GM06990 (cell line): ENCODE data around the gene PNPLA7.
A peak's percentile ranks its signal among the peaks of the same experiment; 100 is the strongest.

Source experiments
- DNase-seq: peaks from one replicate; pipeline ENCODE4 v3.0.0-alpha.2; 2011; ENCODE audit not compliant: insufficient read length; ENCODE audit errors: extremely low read depth
- H3K27me3 ChIP-seq: replicated peaks from 2 replicates; pipeline ENCODE4 v1.6.0; 2011; ENCODE audit warnings: low read length; ENCODE audit not compliant: control insufficient read depth, insufficient read depth
- H3K36me3 ChIP-seq: 2 replicates; pipeline ENCODE4 v1.5.1; 2011; ENCODE audit warnings: low read length; ENCODE audit not compliant: control insufficient read depth, insufficient read depth
- H3K4me3 ChIP-seq: replicated peaks from 2 replicates; pipeline ENCODE4 v1.5.1; 2011; ENCODE audit warnings: low read depth, mild to moderate bottlenecking, control low read depth, low read length
- TF ChIP-seq, protein P1 (sequence below): IDR thresholded peaks from 2 replicates; pipeline ENCODE4 v1.5.1; 2011; ENCODE audit warnings: low read length, control low read depth, mild to moderate bottlenecking, inconsistent platforms; ENCODE audit not compliant: insufficient read depth, poor library complexity, severe bottlenecking

Gene PNPLA7

DNA sequence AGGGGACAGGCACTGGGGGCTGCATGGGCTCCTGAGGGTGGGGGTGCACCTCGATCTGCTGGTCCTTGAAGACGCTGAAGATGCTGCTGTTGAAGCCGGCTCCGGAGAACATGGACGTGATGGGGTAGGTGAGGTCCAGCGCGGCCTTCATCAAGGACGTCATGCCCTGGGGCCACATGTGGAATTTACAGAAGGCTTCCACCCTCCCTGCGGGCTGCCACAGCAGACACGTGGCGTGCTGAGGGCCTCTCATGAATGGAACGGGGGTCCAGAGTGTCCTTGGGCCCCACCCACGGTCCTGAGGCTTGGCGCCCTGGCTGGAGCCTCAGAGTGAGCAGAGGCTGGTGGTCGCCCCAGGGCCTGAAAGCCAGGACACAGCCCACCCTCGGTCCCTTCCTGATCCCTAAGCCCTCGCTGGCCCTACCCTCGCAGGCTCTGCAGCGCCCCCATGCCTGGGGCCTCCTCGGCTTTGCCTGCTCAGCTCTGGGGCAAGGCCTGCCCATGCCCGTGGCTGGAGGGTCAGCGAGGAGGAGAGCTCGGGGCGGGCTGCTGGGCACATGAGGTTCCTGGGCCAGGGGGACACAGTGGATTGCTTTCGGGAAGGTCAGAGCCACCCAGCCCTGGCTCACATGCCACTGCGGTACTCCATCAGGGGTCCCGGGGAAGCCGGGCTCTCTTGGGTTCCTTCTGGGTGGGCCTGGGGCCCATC, 85.8 kb downstream of the PNPLA7 start:
- Histone ChIP-seq H3K36me3 (no peaks in the 10 kb centered on the region), H3K27me3 (no peaks in the 10 kb centered on the region), H3K4me3 (no peak overlapping the region)
- DNase-seq = no peak
- TF ChIP-seq, protein P1, sequence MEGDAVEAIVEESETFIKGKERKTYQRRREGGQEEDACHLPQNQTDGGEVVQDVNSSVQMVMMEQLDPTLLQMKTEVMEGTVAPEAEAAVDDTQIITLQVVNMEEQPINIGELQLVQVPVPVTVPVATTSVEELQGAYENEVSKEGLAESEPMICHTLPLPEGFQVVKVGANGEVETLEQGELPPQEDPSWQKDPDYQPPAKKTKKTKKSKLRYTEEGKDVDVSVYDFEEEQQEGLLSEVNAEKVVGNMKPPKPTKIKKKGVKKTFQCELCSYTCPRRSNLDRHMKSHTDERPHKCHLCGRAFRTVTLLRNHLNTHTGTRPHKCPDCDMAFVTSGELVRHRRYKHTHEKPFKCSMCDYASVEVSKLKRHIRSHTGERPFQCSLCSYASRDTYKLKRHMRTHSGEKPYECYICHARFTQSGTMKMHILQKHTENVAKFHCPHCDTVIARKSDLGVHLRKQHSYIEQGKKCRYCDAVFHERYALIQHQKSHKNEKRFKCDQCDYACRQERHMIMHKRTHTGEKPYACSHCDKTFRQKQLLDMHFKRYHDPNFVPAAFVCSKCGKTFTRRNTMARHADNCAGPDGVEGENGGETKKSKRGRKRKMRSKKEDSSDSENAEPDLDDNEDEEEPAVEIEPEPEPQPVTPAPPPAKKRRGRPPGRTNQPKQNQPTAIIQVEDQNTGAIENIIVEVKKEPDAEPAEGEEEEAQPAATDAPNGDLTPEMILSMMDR = no peak

DNA sequence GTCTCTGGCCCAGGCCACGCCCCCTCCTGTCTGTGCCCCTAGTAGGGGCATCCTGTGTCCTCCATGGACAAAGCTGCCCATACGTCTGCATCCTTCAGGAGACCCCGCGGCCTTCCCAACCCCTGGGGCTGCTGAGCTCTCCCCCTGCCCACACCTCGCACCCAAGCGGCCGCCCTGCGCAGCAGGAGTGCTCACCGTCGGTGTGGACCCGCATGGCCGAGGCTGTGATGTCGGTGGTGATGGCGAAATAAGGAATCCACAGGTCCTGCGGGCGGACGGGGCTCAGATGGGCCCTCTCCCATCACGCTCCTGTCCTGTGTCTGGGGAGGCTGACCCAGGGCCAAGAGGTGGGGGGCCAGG, 86.3 kb downstream of the PNPLA7 start:
- Histone ChIP-seq H3K4me3 (no peak overlapping the region), H3K36me3 (no peaks in the 10 kb centered on the region), H3K27me3 (no peaks in the 10 kb centered on the region)
- TF ChIP-seq, protein P1 = no peak
- no peak for DNase-seq

GRCh38 chr9:137462986-137463930, 86.9 kb downstream of the PNPLA7 start:
- TF ChIP-seq, protein P1 = no peak
- no peak for DNase-seq
- Histone ChIP-seq H3K36me3 (no peaks in the 10 kb centered on the region), H3K4me3 (no peak overlapping the region), H3K27me3 (no peaks in the 10 kb centered on the region)

GRCh38 chr9:137462396-137462985, 87.7 kb downstream of the PNPLA7 start:
- H3K36me3 ChIP-seq = no peaks in the 10 kb centered on the region
- TF ChIP-seq, protein P1 = no peak
- H3K4me3 ChIP-seq = no peak overlapping the region
- no peaks in the 10 kb centered on the region for H3K27me3 ChIP-seq
- DNase-seq = no peak

DNA sequence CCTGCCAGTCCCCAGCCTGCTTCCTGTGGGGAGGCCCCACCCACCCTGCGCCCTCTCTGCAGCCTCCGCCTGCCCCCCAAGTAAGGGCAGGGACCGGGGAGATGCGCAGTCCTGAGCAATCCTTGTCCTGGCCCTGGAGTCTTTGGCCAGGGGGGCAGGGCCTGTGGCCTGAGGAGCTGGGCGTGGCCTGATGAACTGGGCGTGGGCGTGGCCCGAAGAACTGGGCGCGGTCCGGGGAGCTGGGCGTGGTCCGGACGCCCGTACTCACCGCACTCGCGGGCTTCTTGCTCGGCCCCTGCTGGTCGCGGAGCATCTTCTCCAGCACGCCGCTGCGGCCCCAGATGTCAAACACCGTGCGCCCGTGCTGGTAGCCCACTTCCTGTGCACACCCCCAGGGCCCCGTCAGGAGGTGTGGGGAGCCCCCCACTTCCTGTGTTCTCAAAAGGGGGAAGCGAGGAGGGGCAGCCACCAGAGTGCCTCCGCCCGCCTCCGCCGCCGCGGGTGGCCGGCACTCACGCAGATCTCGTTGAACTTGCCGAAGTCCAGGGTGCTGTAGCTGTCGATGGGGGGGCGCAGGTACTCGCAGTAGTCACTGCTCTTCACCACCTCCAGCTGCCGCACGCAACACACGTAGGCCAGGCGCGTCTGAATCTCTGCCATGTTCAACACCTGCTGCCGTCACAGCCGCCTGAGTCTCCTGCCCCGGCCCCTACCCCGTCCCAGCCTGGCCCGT, 88.4 kb downstream of the PNPLA7 start:
- Histone ChIP-seq H3K36me3 (peaks cover 3% of the 10 kb centered on the region), H3K27me3 (no peaks in the 10 kb centered on the region), H3K4me3 (peak overlapping the region; percentile 37)
- DNase-seq = peak; percentile 93
- TF ChIP-seq, protein P1 = peak; percentile 47
